Activated T-helper 17 cell treated with anti-CD3 and anti-CD28 coated beads, Interleukin-2, amount 50 U/mL, for 72 hours (primary cell): Measurements from ENCODE around the gene CCDC15. TPM values are rescaled to one million over a fixed set of nuclear protein-coding genes. Genes with fewer than 3 reads are reported as not detected.
"Not testable (repeated sequence)": the region's sequence is repeated elsewhere in the genome, so short reads cannot be mapped to it uniquely, and the experiment has no call there.

Source experiments
- ATAC-seq: fragments of 150-1000 bp; cut with Tn5 transposase; replicated peaks from 2 replicates; pipeline ENCODE4 v1.10.0; 2021; ENCODE audit warnings: mild to moderate bottlenecking, moderate library complexity
- H3K27ac Mint-ChIP-seq: one replicate; pipeline ENCODE4 v1.8.0; 2022; ENCODE audit warnings: mixed read lengths
- H3K27me3 Mint-ChIP-seq: one replicate; pipeline ENCODE4 v1.8.0; 2022; ENCODE audit warnings: mixed read lengths
- H3K36me3 Mint-ChIP-seq: one replicate; pipeline ENCODE4 v1.8.0; 2022; ENCODE audit warnings: low read depth, mild to moderate bottlenecking, mixed read lengths
- H3K4me1 Mint-ChIP-seq: one replicate; pipeline ENCODE4 v1.8.0; 2022; ENCODE audit warnings: mixed read lengths
- H3K4me3 Mint-ChIP-seq: one replicate; pipeline ENCODE4 v1.8.0; 2022; ENCODE audit warnings: mild to moderate bottlenecking, mixed read lengths
- H3K9me3 Mint-ChIP-seq: one replicate; pipeline ENCODE4 v1.8.0; 2022; ENCODE audit warnings: mixed read lengths
- total RNA-seq, 2 donors: library from RNA; stranded (reverse); gene quantifications; one replicate each; pipeline ENCODE4 v1.2.3, GENCODE V29; 2022

The CCDC15 gene
- total RNA-seq, 2 donors from 2014 or later = 5.5 to 8.7 TPM

- Mint-ChIP-seq H3K36me3 (peaks cover 24% of the 10 kb centered on the region), H3K27me3 (no peaks in the 10 kb centered on the region), H3K9me3 (peaks cover 6% of the 10 kb centered on the region), H3K4me3 (no peak overlapping the region), H3K4me1 (no peaks in the 10 kb centered on the region), H3K27ac (no peak overlapping the region)
- no peak for ATAC-seq
Observed at GRCh38 chr11:125001079-125001778, 47.2 kb downstream of the CCDC15 start.

GRCh38 chr11:125001849-125002248 is 47.8 kb downstream of the CCDC15 start:
- no peak for ATAC-seq
- no peaks in the 10 kb centered on the region for H3K27me3 Mint-ChIP-seq
- H3K36me3 Mint-ChIP-seq = peaks cover 29% of the 10 kb centered on the region
- H3K4me3 Mint-ChIP-seq = no peak overlapping the region
- H3K27ac Mint-ChIP-seq = no peak overlapping the region
- H3K4me1 Mint-ChIP-seq = no peaks in the 10 kb centered on the region
- peaks cover 6% of the 10 kb centered on the region for H3K9me3 Mint-ChIP-seq

- Mint-ChIP-seq H3K27me3 (no peaks in the 10 kb centered on the region), H3K36me3 (peaks cover 45% of the 10 kb centered on the region), H3K4me1 (no peaks in the 10 kb centered on the region), H3K9me3 (peaks cover 6% of the 10 kb centered on the region), H3K27ac (no peak overlapping the region), H3K4me3 (no peak overlapping the region)
- ATAC-seq = no peak
Observed at GRCh38 chr11:125005491-125005890, 51.5 kb downstream of the CCDC15 start.

GRCh38 chr11:125016413-125016812 is 62.4 kb downstream of the CCDC15 start:
- no peak overlapping the region for H3K4me3 Mint-ChIP-seq
- ATAC-seq = no peak
- no peaks in the 10 kb centered on the region for H3K36me3 Mint-ChIP-seq
- H3K27ac Mint-ChIP-seq = no peak overlapping the region
- H3K27me3 Mint-ChIP-seq = no peaks in the 10 kb centered on the region
- H3K9me3 Mint-ChIP-seq = no peaks in the 10 kb centered on the region
- no peaks in the 10 kb centered on the region for H3K4me1 Mint-ChIP-seq

GRCh38 chr11:125020342-125020741 is 66.3 kb downstream of the CCDC15 start:
- H3K4me1 Mint-ChIP-seq = no peaks in the 10 kb centered on the region
- H3K36me3 Mint-ChIP-seq = no peaks in the 10 kb centered on the region
- ATAC-seq = no peak

GRCh38 chr11:125022551-125022950 is 68.5 kb downstream of the CCDC15 start:
- H3K27ac Mint-ChIP-seq = no peak overlapping the region
- no peak overlapping the region for H3K4me3 Mint-ChIP-seq
- H3K4me1 Mint-ChIP-seq = no peaks in the 10 kb centered on the region
- H3K9me3 Mint-ChIP-seq = no peaks in the 10 kb centered on the region
- H3K36me3 Mint-ChIP-seq = no peaks in the 10 kb centered on the region
- no peak for ATAC-seq
- no peaks in the 10 kb centered on the region for H3K27me3 Mint-ChIP-seq

More at GRCh38 chr11:125020342-125020741, 66.3 kb downstream of the CCDC15 start:
- Mint-ChIP-seq H3K4me3 (no peak overlapping the region), H3K27ac (no peak overlapping the region), H3K9me3 (no peaks in the 10 kb centered on the region), H3K27me3 (no peaks in the 10 kb centered on the region)

GRCh38 chr11:125025968-125026367 is 72.0 kb downstream of the CCDC15 start:
- no peak for ATAC-seq
- no peaks in the 10 kb centered on the region for H3K27me3 Mint-ChIP-seq
- no peaks in the 10 kb centered on the region for H3K9me3 Mint-ChIP-seq

GRCh38 chr11:125029431-125029830 is 75.4 kb downstream of the CCDC15 start:
- not testable (repeated sequence) for H3K27ac Mint-ChIP-seq, H3K4me3 Mint-ChIP-seq, H3K9me3 Mint-ChIP-seq, ATAC-seq, H3K27me3 Mint-ChIP-seq, H3K4me1 Mint-ChIP-seq
- peaks cover 11% of the 10 kb centered on the region for H3K36me3 Mint-ChIP-seq

More at GRCh38 chr11:125025968-125026367, 72.0 kb downstream of the CCDC15 start:
- Mint-ChIP-seq H3K36me3 (no peaks in the 10 kb centered on the region), H3K4me3 (no peak overlapping the region), H3K27ac (no peak overlapping the region), H3K4me1 (no peaks in the 10 kb centered on the region)

- H3K27me3 Mint-ChIP-seq = no peaks in the 10 kb centered on the region
- peaks cover 15% of the 10 kb centered on the region for H3K9me3 Mint-ChIP-seq
- H3K27ac Mint-ChIP-seq = peak overlapping the region; percentile 21
- H3K4me1 Mint-ChIP-seq = no peaks in the 10 kb centered on the region
- no peak overlapping the region for H3K4me3 Mint-ChIP-seq
- H3K36me3 Mint-ChIP-seq = peaks cover 11% of the 10 kb centered on the region
- ATAC-seq = peak; percentile 97
Observed at GRCh38 chr11:125036933-125037332, 82.9 kb downstream of the CCDC15 start.

- Mint-ChIP-seq H3K4me3 (no peak overlapping the region), H3K4me1 (no peaks in the 10 kb centered on the region), H3K9me3 (no peaks in the 10 kb centered on the region), H3K36me3 (no peaks in the 10 kb centered on the region), H3K27me3 (no peaks in the 10 kb centered on the region), H3K27ac (no peak overlapping the region)
- no peak for ATAC-seq
Observed at GRCh38 chr11:125049164-125049792, 95.3 kb downstream of the CCDC15 start.

- ATAC-seq = no peak
- Mint-ChIP-seq H3K27me3 (no peaks in the 10 kb centered on the region), H3K36me3 (no peaks in the 10 kb centered on the region), H3K9me3 (no peaks in the 10 kb centered on the region), H3K4me3 (no peak overlapping the region), H3K4me1 (no peaks in the 10 kb centered on the region), H3K27ac (no peak overlapping the region)
Observed at GRCh38 chr11:125052047-125052446, 98.0 kb downstream of the CCDC15 start.

- no peaks in the 10 kb centered on the region for H3K27me3 Mint-ChIP-seq
- H3K4me1 Mint-ChIP-seq = no peaks in the 10 kb centered on the region
- ATAC-seq = peak; percentile 94
- H3K27ac Mint-ChIP-seq = no peak overlapping the region
- no peaks in the 10 kb centered on the region for H3K36me3 Mint-ChIP-seq
- H3K4me3 Mint-ChIP-seq = no peak overlapping the region
- H3K9me3 Mint-ChIP-seq = no peaks in the 10 kb centered on the region
Observed at GRCh38 chr11:125053167-125053566, 99.2 kb downstream of the CCDC15 start.

- no peak overlapping the region for H3K27ac Mint-ChIP-seq
- no peaks in the 10 kb centered on the region for H3K4me1 Mint-ChIP-seq
- H3K9me3 Mint-ChIP-seq = no peaks in the 10 kb centered on the region
- no peak for ATAC-seq
- no peaks in the 10 kb centered on the region for H3K27me3 Mint-ChIP-seq
- H3K36me3 Mint-ChIP-seq = no peaks in the 10 kb centered on the region
- H3K4me3 Mint-ChIP-seq = no peak overlapping the region
Observed at GRCh38 chr11:125055107-125055715, 101.2 kb downstream of the CCDC15 start.

- not testable (repeated sequence) for H3K36me3 Mint-ChIP-seq, ATAC-seq
Observed at GRCh38 chr11:125056111-125056510, 102.1 kb downstream of the CCDC15 start.

More at GRCh38 chr11:125056111-125056510, 102.1 kb downstream of the CCDC15 start:
- H3K4me1 Mint-ChIP-seq, H3K27ac Mint-ChIP-seq, H3K9me3 Mint-ChIP-seq, H3K4me3 Mint-ChIP-seq, H3K27me3 Mint-ChIP-seq: not testable (repeated sequence)
